Skeletal muscle satellite cell (primary cell): ENCODE results near the gene HPCAL1.

Experiments
- H3K27me3 ChIP-seq: 2 replicates; pipeline ENCODE4 v1.7.0; 2013; ENCODE audit warnings: low read length; ENCODE audit not compliant: control insufficient read depth, insufficient read depth
- H3K36me3 ChIP-seq: 2 replicates; pipeline ENCODE4 v1.7.0; 2013; ENCODE audit warnings: mild to moderate bottlenecking, control low read depth, low read length; ENCODE audit not compliant: insufficient read depth
- H3K4me1 ChIP-seq: 2 replicates; pipeline ENCODE4 v1.7.0; 2013; ENCODE audit warnings: low read length; ENCODE audit not compliant: control insufficient read depth, insufficient read depth
- H3K4me2 ChIP-seq: 2 replicates; pipeline ENCODE4 v1.7.0; 2013; ENCODE audit warnings: mild to moderate bottlenecking, low read length
- H3K4me3 ChIP-seq: 2 replicates; pipeline ENCODE4 v1.7.0; 2013; ENCODE audit warnings: low read length
- H3K9ac ChIP-seq: 2 replicates; pipeline ENCODE4 v1.7.0; 2013; ENCODE audit warnings: mild to moderate bottlenecking, low read depth, low read length, moderate library complexity
- H3K9me3 ChIP-seq: replicated peaks from 2 replicates; pipeline ENCODE4 v1.7.0; 2013; ENCODE audit warnings: mild to moderate bottlenecking, control low read depth, low read length

HPCAL1 gene

GRCh38 chr2:10388954-10389560, 86.4 kb downstream of the HPCAL1 start:
- peak overlapping the region; percentile 32 for H3K4me2 ChIP-seq
- no peaks in the 10 kb centered on the region for H3K9me3 ChIP-seq
- H3K4me1 ChIP-seq, result peaks cover 58% of the 10 kb centered on the region
- H3K9ac ChIP-seq, result peak overlapping the region; percentile 20
- H3K4me3 ChIP-seq, result no peak overlapping the region
- H3K27me3 ChIP-seq, result no peaks in the 10 kb centered on the region
- H3K36me3 ChIP-seq, result peaks cover 4% of the 10 kb centered on the region

- Histone ChIP-seq H3K9me3 (no peaks in the 10 kb centered on the region), H3K4me3 (peak overlapping the region; percentile 2), H3K4me1 (peaks cover 58% of the 10 kb centered on the region), H3K27me3 (no peaks in the 10 kb centered on the region), H3K36me3 (peaks cover 4% of the 10 kb centered on the region), H3K9ac (peak overlapping the region; percentile 20), H3K4me2 (peak overlapping the region; percentile 32)
These were observed 86.9 kb downstream of the HPCAL1 start for GRCh38 chr2:10389573-10389972.

GRCh38 chr2:10390369-10390801, 87.7 kb downstream of the HPCAL1 start:
- peak overlapping the region; percentile 3 for H3K9ac ChIP-seq
- peaks cover 53% of the 10 kb centered on the region for H3K4me1 ChIP-seq
- H3K9me3 ChIP-seq, result no peaks in the 10 kb centered on the region

GRCh38 chr2:10392100-10392499, 89.4 kb downstream of the HPCAL1 start:
- Histone ChIP-seq H3K27me3 (no peaks in the 10 kb centered on the region), H3K4me1 (peaks cover 36% of the 10 kb centered on the region), H3K9me3 (no peaks in the 10 kb centered on the region)

More at GRCh38 chr2:10390369-10390801, 87.7 kb downstream of the HPCAL1 start:
- Histone ChIP-seq H3K36me3 (peaks cover 4% of the 10 kb centered on the region), H3K4me2 (peak overlapping the region; percentile 32), H3K4me3 (no peak overlapping the region), H3K27me3 (no peaks in the 10 kb centered on the region)

GRCh38 chr2:10392548-10392947, 89.8 kb downstream of the HPCAL1 start:
- Histone ChIP-seq H3K27me3 (no peaks in the 10 kb centered on the region), H3K9ac (no peak overlapping the region), H3K36me3 (peaks cover 3% of the 10 kb centered on the region), H3K4me2 (no peak overlapping the region), H3K4me1 (peaks cover 36% of the 10 kb centered on the region), H3K9me3 (no peaks in the 10 kb centered on the region), H3K4me3 (no peak overlapping the region)

More at GRCh38 chr2:10392100-10392499, 89.4 kb downstream of the HPCAL1 start:
- Histone ChIP-seq H3K4me2 (no peak overlapping the region), H3K36me3 (peaks cover 4% of the 10 kb centered on the region), H3K9ac (no peak overlapping the region), H3K4me3 (no peak overlapping the region)

- Histone ChIP-seq H3K9ac (no peak overlapping the region), H3K27me3 (no peaks in the 10 kb centered on the region), H3K9me3 (no peaks in the 10 kb centered on the region), H3K36me3 (no peaks in the 10 kb centered on the region), H3K4me2 (no peak overlapping the region), H3K4me3 (no peak overlapping the region), H3K4me1 (peaks cover 33% of the 10 kb centered on the region)
These were observed 90.4 kb downstream of the HPCAL1 start for GRCh38 chr2:10392951-10393639.

- H3K4me1 ChIP-seq, result peaks cover 28% of the 10 kb centered on the region
- no peak overlapping the region for H3K9ac ChIP-seq
- H3K9me3 ChIP-seq, result no peaks in the 10 kb centered on the region
These were observed 90.9 kb downstream of the HPCAL1 start for GRCh38 chr2:10393640-10393982.

GRCh38 chr2:10395893-10396292, 93.2 kb downstream of the HPCAL1 start:
- H3K4me3 ChIP-seq, result no peak overlapping the region
- no peak overlapping the region for H3K4me2 ChIP-seq
- H3K27me3 ChIP-seq, result no peaks in the 10 kb centered on the region

More at GRCh38 chr2:10393640-10393982, 90.9 kb downstream of the HPCAL1 start:
- Histone ChIP-seq H3K27me3 (no peaks in the 10 kb centered on the region), H3K4me3 (no peak overlapping the region), H3K4me2 (no peak overlapping the region), H3K36me3 (no peaks in the 10 kb centered on the region)

GRCh38 chr2:10396464-10396863, 93.8 kb downstream of the HPCAL1 start:
- Histone ChIP-seq H3K27me3 (no peaks in the 10 kb centered on the region), H3K4me3 (no peak overlapping the region), H3K4me1 (peaks cover 7% of the 10 kb centered on the region), H3K36me3 (peaks cover 15% of the 10 kb centered on the region), H3K9ac (no peak overlapping the region), H3K4me2 (no peak overlapping the region), H3K9me3 (no peaks in the 10 kb centered on the region)

More at GRCh38 chr2:10395893-10396292, 93.2 kb downstream of the HPCAL1 start:
- Histone ChIP-seq H3K4me1 (peaks cover 5% of the 10 kb centered on the region), H3K36me3 (peaks cover 13% of the 10 kb centered on the region), H3K9ac (no peak overlapping the region), H3K9me3 (no peaks in the 10 kb centered on the region)

- H3K9ac ChIP-seq, result no peak overlapping the region
- H3K27me3 ChIP-seq, result no peaks in the 10 kb centered on the region
- H3K4me1 ChIP-seq, result peaks cover 13% of the 10 kb centered on the region
- no peak overlapping the region for H3K4me2 ChIP-seq
- no peak overlapping the region for H3K4me3 ChIP-seq
- no peaks in the 10 kb centered on the region for H3K9me3 ChIP-seq
- peaks cover 20% of the 10 kb centered on the region for H3K36me3 ChIP-seq
These were observed 94.7 kb downstream of the HPCAL1 start for GRCh38 chr2:10397297-10397875.

GRCh38 chr2:10397878-10398277, 95.2 kb downstream of the HPCAL1 start:
- Histone ChIP-seq H3K9me3 (no peaks in the 10 kb centered on the region), H3K9ac (no peak overlapping the region), H3K36me3 (peaks cover 20% of the 10 kb centered on the region), H3K4me3 (no peak overlapping the region), H3K4me1 (peaks cover 18% of the 10 kb centered on the region), H3K4me2 (no peak overlapping the region), H3K27me3 (no peaks in the 10 kb centered on the region)
